Measurements from ENCODE around the gene PYCARD.

- TF ChIP-seq CTCF (conservative IDR thresholded peaks at IDR 0.05; ENCODE audit: low read depth, low read length) (no peak), EZH2 (IDR thresholded peaks at IDR 0.05; ENCODE audit: low read length, unreplicated experiment) (no peak)
Observed at GRCh38 chr16:31199430-31200041, 3.0 kb downstream of the PYCARD start.
